ENCODE data around the gene ATAD3A.
"Not testable (repeated sequence)": the region's sequence is repeated elsewhere in the genome, so short reads cannot be mapped to it uniquely, and the experiment has no call there.

The ATAD3A gene

GRCh38 chr1:1524750-1525383 is 12.9 kb downstream of the ATAD3A start:
- DNase-seq, result not testable (repeated sequence)

GRCh38 chr1:1526476-1526875 is 14.5 kb downstream of the ATAD3A start:
- DNase-seq, result not testable (repeated sequence)

DNA sequence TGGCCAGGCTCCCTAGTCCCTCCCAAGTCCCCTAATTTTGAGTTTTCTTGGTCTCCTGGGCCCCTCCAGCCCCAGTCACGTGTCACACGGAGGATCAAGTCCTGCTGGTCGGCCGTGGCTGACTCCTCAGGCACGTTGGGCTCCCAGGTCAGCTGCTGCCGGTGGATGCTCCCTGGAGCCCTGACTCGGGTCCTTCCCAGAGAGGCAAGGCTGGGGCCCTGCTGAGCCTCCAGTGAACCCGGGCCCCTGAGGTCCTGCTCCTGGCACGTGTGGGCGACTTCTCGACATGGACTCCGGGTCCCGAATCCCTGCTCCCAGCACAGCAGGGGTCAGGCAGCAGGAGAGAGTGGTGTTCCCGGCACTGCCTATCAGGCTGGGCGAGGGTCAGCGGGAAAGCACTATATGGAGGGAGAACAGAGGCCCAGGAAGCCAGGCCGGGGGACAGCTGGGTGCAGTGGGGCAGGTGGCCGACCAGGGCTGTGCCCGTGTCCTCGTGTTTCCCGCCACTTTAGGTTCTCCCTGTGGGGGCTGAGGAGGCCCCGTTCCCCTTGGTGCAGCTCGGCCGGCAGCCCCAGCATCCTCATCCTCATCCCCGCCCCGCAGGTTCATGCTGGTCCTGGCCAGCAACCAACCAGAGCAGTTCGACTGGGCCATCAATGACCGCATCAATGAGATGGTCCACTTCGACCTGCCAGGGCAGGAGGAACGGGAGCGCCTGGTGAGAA is 15.3 kb downstream of the ATAD3A start:
- no peak for DNase-seq

DNA sequence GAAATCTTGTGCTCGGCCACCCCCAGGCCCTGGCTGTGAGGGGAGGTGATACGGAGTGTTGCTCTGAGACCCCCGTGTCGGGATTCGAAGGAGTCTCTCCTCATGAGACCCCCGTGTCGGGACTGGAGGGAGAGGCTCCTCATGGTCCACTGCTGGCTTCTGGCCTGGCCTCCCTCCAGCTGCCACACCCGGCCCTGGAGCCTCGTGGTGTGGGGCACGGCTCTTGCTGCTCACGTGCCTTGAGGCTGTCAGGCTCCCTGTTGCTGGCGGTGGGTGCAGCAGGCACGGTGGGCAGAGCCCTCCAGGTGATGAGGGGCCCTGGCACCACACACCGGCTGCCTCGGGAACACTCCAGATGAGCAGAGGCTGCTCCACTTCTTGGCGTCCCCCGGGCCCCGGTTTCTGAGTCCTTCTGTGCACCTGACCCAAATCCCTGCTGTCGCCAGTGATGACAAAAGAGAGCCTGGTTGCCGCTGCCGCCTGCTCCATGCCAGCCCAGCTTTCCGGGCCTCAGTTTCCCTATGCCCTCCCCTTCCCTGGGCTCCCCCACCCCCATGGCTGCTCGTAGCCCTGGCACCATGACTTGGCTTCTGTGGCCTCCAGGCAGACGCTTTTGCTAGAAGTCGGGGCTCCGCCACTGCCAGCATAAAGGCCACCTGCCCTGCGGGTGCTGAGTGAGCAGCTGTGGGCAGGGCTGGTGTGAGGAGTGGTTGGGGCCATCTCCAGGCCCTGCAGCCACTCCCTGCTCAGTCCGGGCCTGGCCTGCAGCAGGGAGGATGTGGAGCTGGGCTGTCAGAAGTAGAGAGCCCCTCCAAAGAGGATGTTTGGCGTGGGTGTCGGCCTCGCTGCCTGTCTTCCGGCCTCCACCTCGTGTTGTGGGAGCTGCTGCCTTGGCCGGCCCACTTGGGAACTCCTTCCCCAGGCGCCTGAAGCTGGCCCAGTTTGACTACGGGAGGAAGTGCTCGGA is 16.6 kb downstream of the ATAD3A start:
- DNase-seq, result no peak

- no peak for DNase-seq
Measured at GRCh38 chr1:1529321-1529720, 17.4 kb downstream of the ATAD3A start.

DNA sequence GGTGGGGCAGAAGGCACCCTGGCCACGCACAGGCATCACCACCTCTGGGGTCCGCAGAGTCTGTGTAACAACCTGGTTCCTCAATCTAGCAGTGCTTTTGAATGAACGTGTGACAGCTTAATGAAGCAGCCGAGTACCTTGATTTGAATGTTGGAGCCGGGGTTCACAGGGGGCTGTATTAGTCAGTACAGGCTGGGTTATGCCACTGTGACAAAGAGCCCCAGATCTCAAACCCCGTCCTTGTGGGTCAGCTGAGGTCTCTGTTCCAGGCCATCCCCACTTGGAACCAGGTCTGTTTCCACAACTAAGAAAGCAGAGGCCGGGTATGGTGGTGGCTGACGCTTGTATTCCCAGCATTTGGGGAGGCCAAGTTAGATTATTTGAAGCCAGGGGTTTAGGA is 18.0 kb downstream of the ATAD3A start:
- DNase-seq, result no peak

GRCh38 chr1:1531947-1532346 is 20.0 kb downstream of the ATAD3A start:
- no peak for DNase-seq

DNA sequence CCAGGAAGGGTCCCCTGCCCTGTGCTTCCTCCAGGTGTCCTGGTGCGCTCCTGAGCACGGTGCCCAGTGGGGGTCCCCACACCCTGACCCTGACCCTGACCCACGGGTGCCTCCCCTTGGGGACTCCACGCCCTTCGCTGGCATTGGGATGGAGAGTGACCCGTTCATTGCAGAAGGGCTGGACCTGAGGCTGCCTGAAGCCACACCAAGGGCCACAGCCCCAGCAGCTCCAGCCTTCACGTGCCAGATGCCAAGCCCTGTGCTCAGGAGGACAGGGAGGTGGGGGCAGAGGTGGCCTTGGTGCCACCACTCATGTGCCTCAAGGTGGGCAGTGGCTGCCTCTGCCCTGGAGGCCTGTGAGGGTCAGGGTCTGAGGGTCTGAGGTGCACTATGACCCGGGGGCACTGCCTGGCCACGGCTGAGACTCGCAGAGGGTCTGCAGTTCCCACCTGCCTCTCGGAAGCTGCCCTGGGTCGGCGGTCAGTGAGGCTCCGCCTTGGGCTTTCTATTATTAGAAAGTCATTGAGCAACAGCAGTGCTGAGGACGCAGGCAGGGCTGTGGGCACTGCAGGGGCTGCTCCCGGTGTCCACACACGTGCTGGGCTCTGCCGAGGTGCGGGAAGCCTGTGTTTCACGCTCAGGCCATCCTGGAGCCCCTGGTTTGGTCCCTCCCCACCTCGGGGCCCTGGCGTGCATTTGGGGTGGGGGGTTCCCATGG is 21.4 kb downstream of the ATAD3A start:
- not testable (repeated sequence) for DNase-seq

DNA sequence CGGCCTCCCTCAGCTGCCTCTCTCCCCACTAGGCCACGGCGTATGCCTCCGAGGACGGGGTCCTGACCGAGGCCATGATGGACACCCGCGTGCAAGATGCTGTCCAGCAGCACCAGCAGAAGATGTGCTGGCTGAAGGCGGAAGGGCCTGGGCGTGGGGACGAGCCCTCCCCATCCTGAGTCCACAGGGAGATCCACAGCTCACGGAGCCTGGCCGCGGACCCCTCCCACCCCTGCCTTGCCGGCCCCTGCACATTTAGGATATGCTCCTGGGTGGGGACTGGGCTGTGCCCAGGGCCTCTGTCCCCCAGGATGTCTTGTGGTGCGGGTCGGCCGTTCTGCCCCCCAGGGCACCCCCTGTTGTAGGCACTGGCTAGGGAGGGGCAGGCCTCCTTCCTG is 21.9 kb downstream of the ATAD3A start:
- not testable (repeated sequence) for DNase-seq

DNA sequence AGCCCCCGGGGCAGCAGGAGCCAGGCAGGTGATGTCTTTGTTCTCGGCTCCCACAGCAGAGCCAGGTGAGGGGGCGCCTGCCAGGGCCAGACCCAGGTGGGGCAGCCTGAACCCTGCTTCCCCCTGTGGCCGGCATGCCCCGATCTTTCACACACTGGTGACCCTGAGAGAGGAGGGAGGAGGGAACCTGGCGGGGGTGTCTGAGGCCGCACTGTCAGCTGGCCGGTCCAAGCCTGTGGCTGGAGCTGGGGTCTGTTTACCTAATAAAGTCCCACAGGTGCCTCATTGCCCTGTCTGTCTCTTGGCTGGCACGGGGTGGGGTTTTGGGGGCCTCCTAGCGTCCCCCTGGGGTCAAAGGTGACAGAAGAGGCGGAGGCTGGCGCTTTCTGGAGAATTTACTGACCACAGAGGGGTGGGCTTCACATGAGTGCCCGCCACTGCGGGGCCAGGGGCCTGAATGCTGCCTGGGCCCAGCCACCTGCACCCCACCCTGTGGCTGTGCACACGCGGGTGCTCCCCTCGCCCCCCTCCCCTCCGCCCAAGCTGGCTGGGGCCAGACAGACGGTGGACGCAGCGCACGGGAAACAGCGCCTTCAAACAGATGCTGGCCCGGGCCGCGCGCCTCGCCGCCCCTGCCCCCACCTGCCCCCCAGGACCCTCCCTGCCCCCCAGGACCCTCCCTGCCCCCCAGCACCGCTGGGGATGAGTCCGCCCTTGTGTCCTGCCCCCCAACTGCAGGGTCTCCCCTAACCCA is 22.6 kb downstream of the ATAD3A start:
- DNase-seq, result no peak

GRCh38 chr1:1535201-1536018 is 23.4 kb downstream of the ATAD3A start:
- no peak for DNase-seq

DNA sequence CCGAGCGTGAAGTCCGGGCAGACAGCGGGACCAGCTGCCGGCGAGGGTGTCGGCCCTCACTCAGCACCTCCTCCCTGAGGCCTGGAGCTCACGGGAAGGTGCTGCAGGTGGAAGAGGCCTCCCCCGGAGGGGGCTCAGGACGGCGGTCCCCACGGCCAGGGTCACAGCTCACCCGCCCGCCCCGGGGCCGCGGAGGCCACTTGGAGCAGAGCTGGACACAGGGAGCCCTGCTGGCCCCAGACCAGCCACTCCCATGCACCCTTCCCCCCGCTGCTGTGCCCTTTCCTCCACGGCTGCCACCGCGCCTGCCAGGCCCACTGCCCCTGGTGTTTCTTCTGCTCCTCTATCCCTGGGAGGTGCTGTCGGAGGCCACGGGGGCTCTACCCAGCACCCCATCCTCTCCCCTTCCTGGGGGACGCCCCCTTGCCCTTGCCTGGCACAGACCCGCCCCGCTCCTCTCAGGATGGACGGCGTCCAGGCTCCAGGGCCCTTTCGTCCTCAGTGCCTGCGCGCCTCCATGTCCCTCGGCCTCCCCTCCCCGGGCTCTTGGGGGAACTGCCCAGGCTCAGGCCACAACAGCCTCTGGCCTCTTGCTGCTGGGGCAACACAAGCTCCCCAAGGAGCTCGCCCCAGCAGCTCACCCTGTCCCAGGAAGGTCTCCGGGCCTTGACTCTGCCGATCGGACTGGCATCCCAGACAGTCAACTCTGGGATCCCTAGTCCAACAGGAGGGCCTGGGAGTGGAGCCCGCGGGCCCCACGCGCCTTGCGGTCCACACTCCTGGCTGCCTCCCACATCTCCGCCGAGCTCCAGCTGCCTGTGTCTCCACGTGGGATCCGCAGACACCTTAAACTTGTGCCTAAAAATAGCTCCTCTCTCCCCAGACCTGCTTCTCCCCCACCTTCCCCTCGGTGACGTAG is 24.3 kb downstream of the ATAD3A start:
- no peak for DNase-seq

DNA sequence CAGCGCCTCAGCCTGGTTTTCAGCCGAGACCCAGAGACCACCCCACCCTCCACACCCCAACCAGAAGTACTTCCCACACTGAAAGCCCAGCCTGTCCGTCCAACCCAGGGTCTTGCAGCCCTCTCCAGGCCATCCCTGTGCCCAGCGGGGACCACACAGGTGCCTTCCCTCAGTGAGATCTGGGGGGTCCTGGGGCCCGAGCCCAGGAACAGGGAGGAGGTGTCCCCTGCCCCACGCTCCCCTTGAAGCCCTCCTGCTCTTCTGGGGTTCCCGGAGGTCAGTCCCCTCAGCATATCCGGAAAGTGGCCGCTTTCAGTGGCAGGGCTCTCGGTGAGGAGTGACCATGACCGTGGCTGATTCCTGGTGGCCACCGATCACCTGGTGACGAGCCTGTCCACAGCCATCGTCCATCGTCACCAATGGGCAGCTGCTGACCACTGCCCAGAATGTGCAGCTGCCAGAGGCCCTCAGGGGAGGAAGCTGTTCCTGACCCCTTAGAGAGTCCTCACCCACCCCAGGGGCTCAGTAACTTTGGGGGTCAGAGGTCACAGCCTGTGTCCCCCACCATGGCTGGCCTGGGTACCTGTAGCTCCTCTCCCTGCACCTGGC is 25.1 kb downstream of the ATAD3A start:
- DNase-seq, result no peak

DNA sequence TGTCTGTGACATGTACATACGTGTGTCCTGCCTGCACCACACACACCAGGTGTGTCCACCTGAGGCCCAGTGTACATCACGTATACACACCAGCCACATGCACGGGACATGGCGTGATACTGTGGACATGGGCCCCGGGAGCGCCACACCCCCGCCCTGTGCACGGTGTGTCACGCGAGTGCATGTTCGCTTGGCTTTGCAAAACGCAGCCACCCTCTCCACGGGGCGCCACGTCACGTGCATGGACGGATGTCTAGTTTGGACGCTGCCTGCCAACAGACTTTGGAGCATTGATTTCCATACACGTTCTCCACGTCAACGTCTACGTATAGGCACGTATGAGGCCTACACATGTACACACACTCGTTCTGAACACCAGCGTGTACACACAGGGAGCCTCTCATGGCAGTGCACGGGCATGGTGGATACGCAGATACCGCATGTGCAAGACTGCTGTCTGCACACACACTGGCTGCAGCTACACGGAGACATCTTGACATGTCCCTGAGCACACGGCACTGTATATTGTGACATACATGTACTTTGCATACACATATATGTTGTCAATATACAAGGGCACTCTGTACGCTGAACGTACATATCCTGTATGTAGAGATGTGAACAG is 25.8 kb downstream of the ATAD3A start:
- DNase-seq, result no peak

- no peak for DNase-seq
Measured at GRCh38 chr1:1538334-1538733, 26.4 kb downstream of the ATAD3A start.

- DNase-seq, result no peak
Measured at GRCh38 chr1:1538989-1539309, 27.0 kb downstream of the ATAD3A start.

DNA sequence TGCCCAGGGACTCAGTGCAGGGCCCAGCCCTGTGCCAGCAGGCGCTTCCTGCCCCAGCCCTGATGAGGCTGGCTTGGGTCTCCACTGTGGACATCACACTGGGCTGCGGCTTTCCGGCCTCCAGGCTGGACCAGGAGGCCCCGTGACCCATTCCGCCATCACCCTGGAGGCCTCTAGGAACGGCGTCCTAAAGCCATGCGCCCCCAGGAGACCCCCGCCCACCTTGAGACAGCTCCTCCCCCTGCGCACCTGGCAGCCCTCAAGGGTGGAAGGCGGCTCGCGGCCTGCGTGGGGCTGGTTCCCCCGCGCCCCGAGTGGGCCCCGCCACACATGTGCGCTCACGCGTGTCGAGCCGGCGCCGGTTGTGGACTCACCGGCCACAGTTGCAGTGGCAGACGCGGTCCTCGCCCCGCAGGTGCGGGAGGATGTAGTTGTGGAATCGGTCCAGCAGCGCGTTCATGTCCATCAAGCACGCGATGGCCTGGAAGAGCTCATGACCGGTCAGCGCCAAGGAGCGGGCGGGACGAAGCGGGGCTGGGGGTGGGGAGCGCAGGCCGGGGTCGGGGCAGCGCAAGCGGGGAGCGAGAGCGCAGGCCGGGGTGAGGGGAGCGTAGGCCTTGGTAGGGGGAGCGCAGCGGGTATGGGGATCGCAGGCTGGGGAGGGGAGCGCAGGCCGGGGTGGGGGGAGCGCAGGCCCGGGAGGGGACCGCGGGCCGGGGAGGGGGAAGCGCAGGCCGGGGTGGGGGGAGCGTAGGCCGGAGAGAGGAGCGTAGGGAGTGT is 27.5 kb downstream of the ATAD3A start:
- no peak for DNase-seq

DNA sequence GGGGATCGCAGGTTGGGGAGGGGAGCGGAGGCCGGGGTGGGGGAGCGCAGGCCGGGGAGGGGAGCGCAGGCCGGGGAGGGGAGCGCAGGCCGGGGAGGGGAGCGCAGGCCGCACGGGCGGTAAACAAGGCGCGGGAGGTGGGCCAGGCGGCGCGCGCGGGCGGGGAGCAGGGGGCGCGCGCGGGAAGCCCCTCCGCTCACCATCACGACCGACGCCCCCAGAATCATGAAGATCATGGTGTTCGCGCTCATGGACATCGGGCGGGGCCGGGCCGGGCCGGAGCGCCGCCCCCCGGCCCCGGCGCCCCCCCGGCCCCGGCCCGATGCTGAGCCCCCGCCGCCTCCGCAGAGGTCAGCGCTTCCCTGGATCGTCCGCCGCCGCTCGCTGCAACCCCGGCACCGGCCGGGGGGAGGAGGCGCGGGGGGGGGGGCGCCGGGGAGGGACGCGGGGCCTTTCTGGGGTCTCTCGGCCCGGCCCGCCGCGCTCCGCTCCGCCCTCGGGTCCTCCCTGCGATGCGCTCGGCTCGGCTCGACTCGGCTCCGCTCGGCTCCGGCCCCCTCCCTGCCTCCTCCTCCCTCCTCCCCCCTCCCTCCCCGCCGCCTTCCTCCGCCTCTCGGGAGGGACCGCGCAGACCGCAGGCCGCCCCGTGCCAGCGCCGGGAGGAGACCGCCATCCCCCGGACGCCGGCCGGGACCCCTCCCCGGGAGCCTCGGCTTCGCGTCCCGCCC is 28.3 kb downstream of the ATAD3A start, which contains the start of gene TMEM240:
TSS of gene TMEM240 (minus strand) at position 535 of the 728 bp plus-strand sequence. CDS start at position 257, 278 bp downstream.
- peak; percentile 38 for DNase-seq
